Activated naive CD8-positive, alpha-beta T cell treated with anti-CD3 and anti-CD28 coated beads for 36 hours (primary cell): ENCODE measurements around the gene HPGDS. TPM values are rescaled to one million over a fixed set of nuclear protein-coding genes. Genes with fewer than 3 reads are reported as not detected.
"Not testable (repeated sequence)": the region's sequence is repeated elsewhere in the genome, so short reads cannot be mapped to it uniquely, and the experiment has no call there.

Experiments used
- DNase-seq: peaks from one replicate; pipeline ENCODE4 v3.0.0; 2021
- H3K27ac Mint-ChIP-seq: one replicate; pipeline ENCODE4 v1.8.0; 2022; ENCODE audit warnings: mild to moderate bottlenecking, moderate library complexity, mixed read lengths
- H3K27me3 Mint-ChIP-seq: one replicate; pipeline ENCODE4 v1.8.0; 2022; ENCODE audit warnings: mild to moderate bottlenecking, mixed read lengths
- H3K36me3 Mint-ChIP-seq: one replicate; pipeline ENCODE4 v1.8.0; 2021; ENCODE audit warnings: mild to moderate bottlenecking, mixed read lengths
- H3K4me1 Mint-ChIP-seq: one replicate; pipeline ENCODE4 v1.8.0; 2021; ENCODE audit warnings: mixed read lengths
- H3K4me3 Mint-ChIP-seq: one replicate; pipeline ENCODE4 v1.8.0; 2022; ENCODE audit warnings: mild to moderate bottlenecking, moderate library complexity, mixed read lengths
- H3K9me3 Mint-ChIP-seq: one replicate; pipeline ENCODE4 v1.8.0; 2022; ENCODE audit warnings: mixed read lengths
- total RNA-seq, 2 experiments: library from RNA; stranded (reverse); gene quantifications; one replicate each; pipeline ENCODE4 v1.2.3, GENCODE V29; 2021

HPGDS gene
- not detected for total RNA-seq

DNA sequence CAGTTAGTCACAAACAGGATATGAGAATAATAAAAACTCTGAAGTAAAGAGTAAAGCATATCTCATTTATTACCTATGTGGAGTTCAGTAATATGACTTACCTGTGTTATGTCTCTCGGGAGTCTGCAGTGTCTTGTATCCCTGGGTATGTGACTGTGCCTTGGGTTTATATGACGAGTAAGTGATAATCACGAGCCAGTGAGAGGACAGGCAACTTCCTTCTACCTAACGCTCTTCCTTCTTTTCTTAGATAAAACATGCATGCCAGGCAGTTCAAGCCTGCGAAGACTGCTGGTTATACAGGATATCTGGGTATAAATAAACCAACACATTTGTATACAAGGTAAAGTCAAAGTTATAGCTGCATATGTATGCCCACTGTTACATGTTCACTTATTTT, at the start of gene HPGDS:
Gene HPGDS, minus strand, starts transcription at position 143 of the 400 bp plus-strand sequence. CDS start 8,207 bp downstream, outside the sequence.
- Mint-ChIP-seq H3K27me3 (no peaks in the 10 kb centered on the region), H3K9me3 (no peaks in the 10 kb centered on the region), H3K27ac (no peak within 1 kb of the TSS), H3K4me1 (peaks cover 38% of the 10 kb centered on the region), H3K36me3 (no peaks in the 10 kb centered on the region), H3K4me3 (no peak within 1 kb of the TSS)
- DNase-seq = no peak

DNA sequence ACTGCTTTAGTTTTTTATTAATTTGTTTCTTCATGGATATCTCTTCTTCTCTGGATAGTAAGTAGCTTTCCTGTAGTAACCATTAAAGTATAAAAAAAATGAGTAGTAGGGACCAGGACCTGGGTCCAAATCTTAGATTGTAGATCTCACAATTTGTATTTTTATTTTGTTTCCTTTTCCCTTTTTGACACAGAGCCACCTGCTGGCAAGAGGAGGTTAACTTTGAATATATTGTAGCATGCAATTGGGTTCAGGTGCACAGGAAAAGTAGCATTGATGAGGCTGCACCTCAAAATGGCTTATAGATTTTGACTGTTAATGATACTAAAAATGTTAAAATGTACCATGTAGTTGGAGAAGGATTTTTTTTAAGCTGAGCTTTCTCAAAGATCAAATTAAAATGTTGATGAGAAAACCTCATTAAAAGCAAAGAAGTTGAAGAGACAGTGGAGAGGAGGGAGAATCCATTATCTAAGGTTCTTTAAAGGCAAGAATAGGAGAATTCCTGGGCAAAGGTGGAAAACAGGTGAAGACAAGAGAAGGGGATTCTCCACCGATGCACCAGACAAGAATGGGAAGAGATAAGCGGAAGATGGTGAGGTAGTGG, 48.3 kb upstream of the HPGDS start:
- Mint-ChIP-seq H3K4me1 (no peaks in the 10 kb centered on the region), H3K36me3 (no peaks in the 10 kb centered on the region), H3K9me3 (no peaks in the 10 kb centered on the region), H3K27ac (no peak overlapping the region), H3K4me3 (no peak overlapping the region), H3K27me3 (peaks cover 7% of the 10 kb centered on the region)
- peak; percentile 0 for DNase-seq

DNA sequence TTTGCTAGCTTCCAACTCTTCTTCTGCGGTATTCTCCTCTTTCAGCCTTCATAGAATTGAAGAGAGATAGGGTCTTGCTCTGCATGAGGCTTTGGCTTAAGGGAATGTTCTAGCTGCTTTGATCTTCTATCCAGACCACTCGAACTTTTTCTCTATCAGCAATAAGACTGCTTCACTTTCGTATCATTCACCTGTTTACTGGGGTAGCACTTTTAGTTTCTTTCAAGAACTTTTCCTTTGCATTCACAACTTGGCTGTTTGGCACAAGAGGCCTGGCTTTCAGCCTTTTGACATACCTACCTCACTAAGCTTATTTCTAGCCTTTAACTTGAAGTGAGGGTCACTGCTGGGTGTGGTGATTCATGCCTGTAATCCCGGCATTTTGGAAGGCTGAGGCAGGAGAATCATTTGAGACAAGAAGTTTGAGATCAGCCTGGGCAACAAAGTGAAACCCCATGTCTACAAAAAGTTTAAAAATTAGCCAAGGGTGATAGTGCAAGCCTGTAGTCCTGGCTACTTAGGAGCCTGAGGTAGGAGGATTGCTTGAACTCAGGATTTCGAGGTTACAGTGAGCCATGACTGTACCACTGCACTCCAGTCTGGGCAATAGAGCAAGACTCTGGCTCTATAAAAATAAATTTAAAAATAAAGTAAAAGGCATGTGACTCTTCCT, 47.1 kb upstream of the HPGDS start:
- Mint-ChIP-seq H3K36me3 (no peaks in the 10 kb centered on the region), H3K27me3 (peaks cover 7% of the 10 kb centered on the region), H3K4me1 (no peaks in the 10 kb centered on the region), H3K4me3 (no peak overlapping the region), H3K27ac (no peak overlapping the region), H3K9me3 (no peaks in the 10 kb centered on the region)
- DNase-seq = no peak

DNA sequence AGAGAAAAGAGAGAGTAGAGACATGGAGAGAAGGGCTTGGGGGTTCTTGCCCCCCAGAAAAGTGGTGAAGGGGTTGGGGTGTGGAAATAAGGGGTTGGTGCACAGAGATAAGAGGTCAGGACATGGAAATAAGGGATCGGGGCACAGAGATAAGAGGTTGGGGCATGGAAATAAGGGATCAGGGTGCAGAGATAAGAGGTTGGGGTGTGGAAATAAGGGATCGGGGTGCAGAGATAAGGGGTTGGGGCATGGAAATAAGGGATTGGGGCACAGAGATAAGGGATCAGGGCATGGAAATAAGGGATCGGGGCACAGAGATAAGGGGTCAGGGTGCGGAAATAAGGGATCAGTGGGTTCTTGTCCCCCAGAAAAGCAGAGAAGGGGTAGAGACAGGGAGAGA, 45.3 kb upstream of the HPGDS start:
- H3K27me3 Mint-ChIP-seq, H3K9me3 Mint-ChIP-seq, H3K4me3 Mint-ChIP-seq, H3K27ac Mint-ChIP-seq, DNase-seq, H3K36me3 Mint-ChIP-seq, H3K4me1 Mint-ChIP-seq: not testable (repeated sequence)

GRCh38 chr4:94385452-94385851, 42.8 kb upstream of the HPGDS start:
- DNase-seq, H3K4me1 Mint-ChIP-seq, H3K36me3 Mint-ChIP-seq, H3K9me3 Mint-ChIP-seq, H3K27ac Mint-ChIP-seq, H3K4me3 Mint-ChIP-seq, H3K27me3 Mint-ChIP-seq: not testable (repeated sequence)

- H3K4me1 Mint-ChIP-seq, H3K36me3 Mint-ChIP-seq, H3K27ac Mint-ChIP-seq, H3K4me3 Mint-ChIP-seq, DNase-seq, H3K9me3 Mint-ChIP-seq: not testable (repeated sequence)
- H3K27me3 Mint-ChIP-seq = peaks cover 11% of the 10 kb centered on the region
These were observed 40.3 kb upstream of the HPGDS start for GRCh38 chr4:94382891-94383290.

DNA sequence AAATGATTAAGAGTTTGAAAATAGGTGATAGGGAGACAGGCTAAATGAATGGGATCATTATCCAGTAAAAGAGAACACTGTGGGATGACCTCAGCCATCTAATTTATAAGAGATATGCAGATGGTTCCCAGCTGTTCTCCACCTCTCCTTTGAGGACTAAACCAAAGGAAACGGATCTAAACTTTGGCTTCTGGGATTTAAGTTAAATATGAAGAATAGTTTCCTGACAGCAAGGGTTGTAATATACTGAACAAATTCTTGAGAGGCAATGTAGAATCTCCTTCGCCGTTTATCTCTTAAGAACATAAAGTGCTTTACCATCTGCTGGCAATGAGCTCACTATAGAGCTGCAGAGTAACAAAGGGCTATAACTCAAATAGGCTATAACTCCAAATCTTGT, 35.4 kb upstream of the HPGDS start:
- no peak overlapping the region for H3K27ac Mint-ChIP-seq
- H3K9me3 Mint-ChIP-seq = no peaks in the 10 kb centered on the region
- no peak for DNase-seq
- H3K36me3 Mint-ChIP-seq = no peaks in the 10 kb centered on the region
- H3K27me3 Mint-ChIP-seq = peaks cover 12% of the 10 kb centered on the region
- no peaks in the 10 kb centered on the region for H3K4me1 Mint-ChIP-seq
- H3K4me3 Mint-ChIP-seq = no peak overlapping the region

- Mint-ChIP-seq H3K9me3 (no peaks in the 10 kb centered on the region), H3K4me3 (no peak overlapping the region), H3K4me1 (no peaks in the 10 kb centered on the region), H3K27ac (no peak overlapping the region), H3K27me3 (peaks cover 12% of the 10 kb centered on the region), H3K36me3 (no peaks in the 10 kb centered on the region)
- no peak for DNase-seq
These were observed 34.7 kb upstream of the HPGDS start for GRCh38 chr4:94377294-94377693.

- no peaks in the 10 kb centered on the region for H3K4me1 Mint-ChIP-seq
- H3K27ac Mint-ChIP-seq = no peak overlapping the region
- H3K36me3 Mint-ChIP-seq = no peaks in the 10 kb centered on the region
- DNase-seq = no peak
- H3K27me3 Mint-ChIP-seq = peaks cover 12% of the 10 kb centered on the region
- no peak overlapping the region for H3K4me3 Mint-ChIP-seq
- H3K9me3 Mint-ChIP-seq = no peaks in the 10 kb centered on the region
These were observed 32.7 kb upstream of the HPGDS start for GRCh38 chr4:94375364-94375763.

DNA sequence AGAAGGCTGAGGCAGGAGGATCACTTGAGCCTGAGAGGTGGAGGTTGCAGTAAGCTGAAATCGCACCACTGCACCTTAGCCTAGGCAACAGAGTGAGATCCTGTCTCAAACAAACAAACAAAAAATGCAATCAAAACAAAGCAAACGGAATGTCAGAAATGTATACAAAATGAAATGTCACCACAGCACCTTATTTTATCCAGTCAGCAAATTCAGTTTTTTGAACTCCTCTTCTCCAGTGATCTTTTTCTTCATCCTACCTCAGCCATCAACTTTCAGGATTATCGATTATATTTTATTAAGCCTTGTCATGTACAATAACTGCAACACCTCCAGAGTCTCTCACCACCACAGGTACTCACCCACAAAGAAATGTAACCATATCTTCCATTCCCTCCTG, 31.1 kb upstream of the HPGDS start:
- Mint-ChIP-seq H3K4me3 (no peak overlapping the region), H3K27ac (no peak overlapping the region), H3K36me3 (no peaks in the 10 kb centered on the region), H3K4me1 (no peaks in the 10 kb centered on the region), H3K9me3 (no peaks in the 10 kb centered on the region), H3K27me3 (peaks cover 8% of the 10 kb centered on the region)
- DNase-seq = no peak

DNA sequence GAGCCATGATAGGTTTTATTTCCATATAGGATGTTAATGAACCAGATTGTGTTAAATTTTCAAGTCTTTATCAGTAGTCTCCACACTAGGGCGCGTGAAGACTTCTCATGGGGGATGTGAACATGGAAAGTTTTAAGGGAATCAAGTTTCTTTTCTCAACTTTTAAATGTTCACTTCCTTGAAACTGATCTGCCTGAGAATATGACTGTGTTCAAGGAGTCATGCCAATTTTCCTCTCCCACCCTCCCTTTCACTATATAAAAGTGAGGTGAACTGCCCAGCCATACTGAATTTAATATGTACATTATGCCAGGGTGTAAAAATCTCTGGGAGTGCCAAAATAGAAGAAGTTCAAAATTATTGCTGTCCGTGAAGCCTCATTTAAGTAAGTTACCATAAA, 30.4 kb upstream of the HPGDS start:
- Mint-ChIP-seq H3K36me3 (no peaks in the 10 kb centered on the region), H3K4me3 (no peak overlapping the region), H3K9me3 (no peaks in the 10 kb centered on the region), H3K27ac (no peak overlapping the region), H3K4me1 (no peaks in the 10 kb centered on the region), H3K27me3 (peaks cover 8% of the 10 kb centered on the region)
- DNase-seq = no peak

- no peak for DNase-seq
- no peaks in the 10 kb centered on the region for H3K4me1 Mint-ChIP-seq
- no peak overlapping the region for H3K4me3 Mint-ChIP-seq
- H3K27me3 Mint-ChIP-seq = peaks cover 8% of the 10 kb centered on the region
- no peaks in the 10 kb centered on the region for H3K36me3 Mint-ChIP-seq
- no peak overlapping the region for H3K27ac Mint-ChIP-seq
- no peaks in the 10 kb centered on the region for H3K9me3 Mint-ChIP-seq
These were observed 29.8 kb upstream of the HPGDS start for GRCh38 chr4:94372228-94372978.

GRCh38 chr4:94371290-94371689, 28.7 kb upstream of the HPGDS start:
- Mint-ChIP-seq H3K27ac (no peak overlapping the region), H3K36me3 (no peaks in the 10 kb centered on the region), H3K4me1 (no peaks in the 10 kb centered on the region), H3K9me3 (peaks cover 8% of the 10 kb centered on the region), H3K27me3 (peaks cover 17% of the 10 kb centered on the region), H3K4me3 (no peak overlapping the region)
- no peak for DNase-seq

DNA sequence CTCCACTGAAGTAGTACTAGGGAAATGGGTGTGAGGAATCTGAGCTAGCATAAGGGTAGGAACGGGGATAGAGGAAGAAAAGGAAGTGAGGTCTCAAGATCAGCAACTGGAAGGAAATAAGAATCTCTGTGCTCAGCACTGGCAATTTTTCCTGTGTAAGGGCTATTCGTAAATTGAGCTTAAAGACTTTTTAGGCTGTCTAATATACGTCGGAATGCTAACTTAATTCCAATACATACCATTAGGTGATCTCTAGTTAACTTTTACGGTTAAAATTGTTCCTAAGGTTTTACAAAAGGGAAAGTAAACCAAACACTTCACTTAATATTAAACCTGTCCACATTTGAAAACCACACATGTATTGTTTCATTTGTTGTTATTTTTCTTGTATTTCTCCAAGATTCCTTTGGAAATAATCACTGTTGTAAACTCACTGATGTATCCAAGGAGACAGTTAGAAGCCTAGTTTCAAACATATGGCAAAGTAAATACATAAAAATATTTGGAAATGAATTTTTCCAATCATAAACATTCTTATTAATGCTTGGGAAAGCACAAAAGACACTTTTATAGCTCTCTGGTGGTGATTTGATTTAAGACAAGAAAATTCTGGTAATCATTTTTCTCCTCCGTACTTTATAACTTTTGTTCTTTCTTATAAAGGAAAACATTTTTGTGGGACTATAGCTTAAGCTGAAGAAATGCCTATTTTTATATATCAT, 28.1 kb upstream of the HPGDS start:
- H3K27ac Mint-ChIP-seq = no peak overlapping the region
- H3K9me3 Mint-ChIP-seq = peaks cover 8% of the 10 kb centered on the region
- H3K4me1 Mint-ChIP-seq = no peaks in the 10 kb centered on the region
- no peak for DNase-seq
- H3K36me3 Mint-ChIP-seq = no peaks in the 10 kb centered on the region
- H3K27me3 Mint-ChIP-seq = peaks cover 21% of the 10 kb centered on the region
- no peak overlapping the region for H3K4me3 Mint-ChIP-seq

GRCh38 chr4:94369046-94369445, 26.4 kb upstream of the HPGDS start:
- H3K4me3 Mint-ChIP-seq = no peak overlapping the region

More at GRCh38 chr4:94369046-94369445, 26.4 kb upstream of the HPGDS start:
- Mint-ChIP-seq H3K27me3 (peaks cover 21% of the 10 kb centered on the region), H3K4me1 (no peaks in the 10 kb centered on the region), H3K27ac (no peak overlapping the region), H3K36me3 (no peaks in the 10 kb centered on the region), H3K9me3 (peaks cover 8% of the 10 kb centered on the region)
- no peak for DNase-seq
